Kidney epithelial cell (primary cell): ENCODE data around the gene STIP1. TPM values are rescaled to one million over a fixed set of nuclear protein-coding genes. Genes with fewer than 3 reads are reported as not detected.

Experiments used
- DNase-seq: peaks from one replicate; pipeline ENCODE4 v3.0.0-alpha.2; 2010; ENCODE audit warnings: low read depth
- H3K27me3 ChIP-seq: 2 replicates; pipeline ENCODE4 v1.6.0; 2011; ENCODE audit warnings: low read length; ENCODE audit not compliant: control insufficient read depth, insufficient read depth
- H3K36me3 ChIP-seq: 2 replicates; pipeline ENCODE4 v1.5.1; 2011; ENCODE audit warnings: low read length; ENCODE audit not compliant: control insufficient read depth, insufficient read depth
- H3K4me3 ChIP-seq: 2 replicates; pipeline ENCODE4 v1.5.1; 2011; ENCODE audit warnings: low read depth, mild to moderate bottlenecking, control low read depth, low read length
- total RNA-seq: library from RNA; depleted of rRNA; stranded (reverse); fragments of >200 nt; gene quantifications from 2 replicates; pipeline ENCODE4 v1.2.3, GENCODE V29; 2015
- TF ChIP-seq, protein P1 (sequence below): IDR thresholded peaks from 2 replicates; pipeline ENCODE4 v1.5.1; 2011; ENCODE audit warnings: mild to moderate bottlenecking, moderate library complexity, low read length, control low read depth, inconsistent platforms; ENCODE audit not compliant: insufficient read depth, poor library complexity, severe bottlenecking

The STIP1 gene
- total RNA-seq, 1 donor from 2014 or later, result 138 TPM

DNA sequence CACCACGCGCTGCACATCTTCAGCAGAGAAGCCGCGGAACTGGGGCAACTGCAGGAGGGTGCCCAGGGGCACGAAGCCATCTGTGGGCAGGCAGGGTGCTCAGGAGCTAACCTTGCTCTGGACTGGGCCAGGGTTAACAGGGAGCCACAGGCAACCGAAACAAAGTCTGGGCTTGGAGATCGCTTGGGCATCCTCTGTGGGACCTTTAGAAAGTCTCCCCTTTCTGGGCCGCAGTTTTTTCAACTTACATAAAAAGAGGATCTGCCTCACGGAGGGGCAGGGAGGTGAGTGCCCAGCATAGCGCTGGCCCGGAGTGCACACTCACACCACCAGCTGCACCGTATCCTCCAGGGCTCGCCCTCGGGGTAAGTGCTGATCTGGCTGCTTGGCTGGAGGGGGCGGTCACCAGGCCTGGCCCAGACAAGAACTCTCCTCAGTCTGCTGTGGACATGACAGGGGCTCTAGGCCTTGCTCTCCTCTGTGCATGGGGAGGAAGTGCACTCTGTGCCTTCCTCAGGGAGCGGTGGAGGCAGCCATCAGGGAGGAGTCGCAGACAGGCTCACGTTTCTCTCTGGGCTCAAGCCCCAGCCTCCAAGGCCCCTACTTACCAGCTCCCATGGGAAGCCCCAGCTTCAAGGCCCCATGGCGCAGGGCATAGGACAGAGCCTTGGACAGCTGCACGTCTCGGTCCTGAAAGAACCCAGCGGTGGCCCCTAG, 39.1 kb downstream of the STIP1 start:
- peak overlapping the region; percentile 93 for H3K4me3 ChIP-seq
- DNase-seq, result no peak
- H3K36me3 ChIP-seq, result peaks cover 1% of the 10 kb centered on the region
- TF ChIP-seq, protein P1, sequence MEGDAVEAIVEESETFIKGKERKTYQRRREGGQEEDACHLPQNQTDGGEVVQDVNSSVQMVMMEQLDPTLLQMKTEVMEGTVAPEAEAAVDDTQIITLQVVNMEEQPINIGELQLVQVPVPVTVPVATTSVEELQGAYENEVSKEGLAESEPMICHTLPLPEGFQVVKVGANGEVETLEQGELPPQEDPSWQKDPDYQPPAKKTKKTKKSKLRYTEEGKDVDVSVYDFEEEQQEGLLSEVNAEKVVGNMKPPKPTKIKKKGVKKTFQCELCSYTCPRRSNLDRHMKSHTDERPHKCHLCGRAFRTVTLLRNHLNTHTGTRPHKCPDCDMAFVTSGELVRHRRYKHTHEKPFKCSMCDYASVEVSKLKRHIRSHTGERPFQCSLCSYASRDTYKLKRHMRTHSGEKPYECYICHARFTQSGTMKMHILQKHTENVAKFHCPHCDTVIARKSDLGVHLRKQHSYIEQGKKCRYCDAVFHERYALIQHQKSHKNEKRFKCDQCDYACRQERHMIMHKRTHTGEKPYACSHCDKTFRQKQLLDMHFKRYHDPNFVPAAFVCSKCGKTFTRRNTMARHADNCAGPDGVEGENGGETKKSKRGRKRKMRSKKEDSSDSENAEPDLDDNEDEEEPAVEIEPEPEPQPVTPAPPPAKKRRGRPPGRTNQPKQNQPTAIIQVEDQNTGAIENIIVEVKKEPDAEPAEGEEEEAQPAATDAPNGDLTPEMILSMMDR, result no peak
- no peaks in the 10 kb centered on the region for H3K27me3 ChIP-seq

DNA sequence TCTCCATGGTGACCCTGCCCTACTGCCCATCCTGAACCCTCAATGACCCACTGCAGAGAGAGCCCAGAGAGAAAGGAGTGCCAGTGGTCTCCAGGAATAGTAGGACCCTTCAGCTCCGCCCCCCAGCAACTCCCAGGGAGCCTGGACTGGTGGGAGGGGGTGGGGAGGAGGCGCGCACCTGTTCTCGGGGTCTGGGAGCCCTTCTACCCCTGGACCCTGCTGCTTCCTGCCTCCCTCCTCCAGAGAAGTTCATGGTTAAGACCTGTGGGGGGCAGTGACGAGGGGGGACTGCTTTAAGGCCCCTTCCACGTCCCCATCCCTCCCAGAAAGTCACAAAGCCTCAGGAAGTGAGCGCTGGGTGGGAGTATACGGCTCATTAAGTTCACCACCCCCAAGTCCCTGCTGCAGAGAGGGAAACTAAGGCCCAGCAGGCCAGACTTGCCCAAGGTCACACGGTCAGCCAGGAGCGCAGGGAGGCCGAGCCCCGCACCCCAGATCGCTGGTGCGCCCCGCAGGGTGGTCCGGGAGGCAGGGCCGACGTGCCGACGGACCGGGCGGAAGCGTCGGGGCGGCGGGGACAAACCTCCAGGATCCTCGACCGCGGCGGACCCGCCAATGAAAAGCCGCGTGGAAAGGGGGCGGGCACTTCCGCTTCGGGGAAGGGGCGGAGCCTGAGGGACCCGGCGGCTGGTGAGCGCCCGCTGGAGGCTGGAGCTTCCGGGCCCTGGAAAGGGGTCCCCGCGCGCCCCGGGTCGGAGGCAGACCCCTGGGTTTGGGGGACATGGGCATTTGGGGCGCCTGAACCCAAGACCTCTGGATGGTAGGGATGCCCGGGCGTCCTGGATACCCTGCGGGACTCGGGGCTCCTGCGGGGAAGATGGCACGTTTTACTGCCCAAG, 39.9 kb downstream of the STIP1 start, which contains the start of the genes NUDT22 and TRPT1:
Gene NUDT22 (plus strand): TSS at position 667 of the 899 bp plus-strand sequence. CDS start 379 bp downstream, outside the sequence.
Gene TRPT1 (minus strand): TSS at position 579 of the 899 bp plus-strand sequence. CDS start 326 bp downstream, at position 253.
- peaks cover 1% of the 10 kb centered on the region for H3K36me3 ChIP-seq
- DNase-seq, result no peak

DNA sequence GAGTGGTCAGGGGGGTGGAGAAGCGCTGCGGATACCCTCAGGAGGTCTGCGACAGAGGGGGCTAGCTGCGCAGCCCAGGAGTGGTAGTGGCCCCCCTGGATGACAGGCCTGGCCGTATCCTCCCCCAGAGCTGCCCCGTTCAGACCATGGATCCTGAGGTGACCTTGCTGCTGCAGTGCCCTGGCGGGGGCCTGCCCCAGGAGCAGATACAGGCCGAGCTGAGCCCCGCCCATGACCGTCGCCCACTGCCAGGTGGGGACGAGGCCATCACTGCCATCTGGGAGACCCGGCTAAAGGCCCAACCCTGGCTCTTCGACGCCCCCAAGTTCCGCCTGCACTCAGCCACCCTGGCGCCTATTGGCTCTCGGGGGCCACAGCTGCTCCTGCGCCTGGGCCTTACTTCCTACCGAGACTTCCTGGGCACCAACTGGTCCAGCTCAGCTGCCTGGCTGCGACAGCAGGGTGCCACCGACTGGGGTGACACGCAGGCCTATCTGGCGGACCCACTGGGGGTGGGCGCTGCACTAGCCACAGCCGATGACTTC, 40.6 kb downstream of the STIP1 start:
- no peak for DNase-seq
- H3K27me3 ChIP-seq, result no peaks in the 10 kb centered on the region
- H3K4me3 ChIP-seq, result peak overlapping the region; percentile 93
- TF ChIP-seq, protein P1, result no peak
- peaks cover 1% of the 10 kb centered on the region for H3K36me3 ChIP-seq

More for the DNA sequence above, 39.9 kb downstream of the STIP1 start, which contains the start of the genes NUDT22 and TRPT1:
- TF ChIP-seq, protein P1, result peak; percentile 43
- Histone ChIP-seq H3K4me3 (peak within 1 kb of the TSS; percentile 93), H3K27me3 (no peaks in the 10 kb centered on the region)

DNA sequence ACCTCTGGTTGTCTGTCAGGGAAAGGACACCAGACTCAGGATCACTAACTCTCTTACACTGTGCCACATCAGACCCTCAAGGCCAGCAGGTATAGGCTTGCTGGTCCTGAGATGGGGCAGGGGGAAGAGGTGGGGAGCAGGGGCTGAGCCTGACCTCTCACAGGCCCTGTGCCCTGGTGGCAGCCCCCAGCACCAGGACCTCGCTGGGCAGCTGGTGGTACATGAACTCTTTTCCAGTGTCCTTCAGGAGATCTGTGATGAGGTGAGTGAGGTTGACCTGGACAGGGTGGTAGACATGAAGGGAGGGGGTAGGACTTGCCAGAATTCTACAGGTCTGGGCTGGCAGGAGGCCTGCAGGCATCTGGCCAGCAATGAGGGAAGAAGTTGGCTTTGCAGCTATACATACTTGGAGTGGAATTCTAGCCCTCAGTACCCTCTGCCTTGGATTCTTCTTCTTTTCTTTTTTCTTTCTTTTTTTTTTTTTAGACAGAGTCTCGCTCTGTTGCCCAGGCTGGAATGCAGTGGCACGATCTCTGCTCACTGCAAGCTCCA, 41.5 kb downstream of the STIP1 start:
- TF ChIP-seq, protein P1, result no peak
- H3K4me3 ChIP-seq, result no peak overlapping the region
- H3K36me3 ChIP-seq, result peaks cover 1% of the 10 kb centered on the region
- DNase-seq, result no peak
- H3K27me3 ChIP-seq, result no peaks in the 10 kb centered on the region

DNA sequence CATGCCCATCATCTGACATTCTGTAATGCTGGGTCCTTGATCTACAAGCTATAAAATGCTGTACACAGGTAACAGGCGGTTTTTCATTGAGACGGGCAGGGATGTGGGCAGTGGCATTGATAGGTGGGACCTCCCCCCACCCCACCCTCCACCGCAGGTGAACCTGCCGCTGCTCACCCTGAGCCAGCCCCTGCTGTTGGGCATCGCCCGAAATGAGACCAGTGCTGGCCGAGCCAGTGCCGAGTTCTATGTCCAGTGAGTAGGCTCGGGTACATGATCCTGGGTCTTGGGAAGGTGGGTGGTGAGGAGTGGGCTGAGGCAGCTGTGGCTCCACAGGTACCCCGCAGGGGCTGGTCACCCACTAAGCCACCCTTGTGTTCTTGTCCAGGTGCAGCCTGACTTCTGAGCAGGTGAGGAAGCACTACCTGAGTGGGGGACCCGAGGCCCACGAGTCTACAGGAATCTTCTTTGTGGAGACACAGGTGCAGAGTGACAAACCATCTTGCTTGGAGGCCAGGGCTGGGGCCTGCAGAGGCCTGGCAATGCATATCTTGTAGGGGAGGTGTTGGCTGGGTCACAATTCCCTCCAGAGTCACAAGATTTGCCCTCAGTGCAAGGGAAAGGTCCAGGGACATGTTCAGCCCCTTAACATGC, 43.2 kb downstream of the STIP1 start:
- Histone ChIP-seq H3K4me3 (no peak overlapping the region), H3K27me3 (no peaks in the 10 kb centered on the region), H3K36me3 (peaks cover 1% of the 10 kb centered on the region)
- DNase-seq, result no peak
- TF ChIP-seq, protein P1, result no peak
